H4 (cell line): ENCODE results near the gene UBN1. TPM values are rescaled to one million over a fixed set of nuclear protein-coding genes. Genes with fewer than 3 reads are reported as not detected.

ENCODE experiments used
- DNase-seq: peaks from one replicate; pipeline ENCODE4 v3.0.0-alpha.2; 2015; ENCODE audit warnings: low spot score
- total RNA-seq: library from RNA; depleted of rRNA; stranded (reverse); fragments of >200 nt; shearing (Covaris generic); gene quantifications from 2 replicates; pipeline ENCODE4 v1.2.3, GENCODE V29; 2014

The UBN1 gene
- total RNA-seq, 1 experiment from 2014 or later, result 12.7 TPM

- DNase-seq, result no peak
Measured at GRCh38 chr16:4859900-4860255, 12.6 kb downstream of the UBN1 start.

- no peak for DNase-seq
Measured at GRCh38 chr16:4860727-4861342, 13.6 kb downstream of the UBN1 start.

GRCh38 chr16:4862639-4863038 is 15.4 kb downstream of the UBN1 start:
- DNase-seq, result no peak

DNA sequence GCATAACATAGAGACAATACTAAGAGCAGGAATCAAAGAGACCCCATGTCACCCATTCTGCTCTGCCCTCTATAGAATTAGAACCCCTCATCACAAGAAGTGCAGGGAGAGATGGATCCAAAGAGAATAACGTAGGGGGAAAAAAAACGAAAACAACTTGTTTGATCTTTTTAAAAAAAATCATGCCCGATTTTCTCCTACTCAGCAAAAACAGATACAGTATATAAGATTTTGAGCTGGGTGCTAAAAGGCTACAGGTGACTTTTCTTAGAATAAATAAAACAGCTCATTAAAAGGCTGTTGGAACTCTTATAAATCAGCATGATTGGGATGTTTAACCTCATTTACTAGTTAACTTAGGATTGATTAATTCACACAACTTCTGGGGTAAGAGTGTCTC is 17.4 kb downstream of the UBN1 start:
- no peak for DNase-seq

- no peak for DNase-seq
Measured at GRCh38 chr16:4865231-4865860, 18.1 kb downstream of the UBN1 start.

- DNase-seq, result no peak
Measured at GRCh38 chr16:4866586-4866985, 19.3 kb downstream of the UBN1 start.

DNA sequence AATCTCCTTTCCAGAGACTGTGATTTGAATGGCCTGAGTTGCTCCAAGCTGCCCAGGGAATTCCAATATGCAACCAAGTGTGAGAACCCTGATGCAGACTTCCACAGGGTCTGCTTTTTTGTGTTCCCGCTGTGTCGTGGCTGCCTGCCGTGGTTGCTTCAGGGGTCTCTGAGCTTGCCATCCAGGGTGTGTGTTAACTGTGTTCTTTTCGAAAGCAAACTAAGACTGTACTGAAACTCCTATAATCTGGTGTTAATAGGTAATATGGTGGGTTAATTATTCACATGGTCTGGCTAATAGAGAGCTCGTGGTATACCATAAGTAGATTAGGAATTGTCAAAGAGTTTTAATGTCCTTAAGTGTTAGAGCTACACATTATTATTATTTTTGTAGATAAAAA is 20.7 kb downstream of the UBN1 start:
- no peak for DNase-seq

GRCh38 chr16:4868535-4868934 is 21.3 kb downstream of the UBN1 start:
- no peak for DNase-seq

DNA sequence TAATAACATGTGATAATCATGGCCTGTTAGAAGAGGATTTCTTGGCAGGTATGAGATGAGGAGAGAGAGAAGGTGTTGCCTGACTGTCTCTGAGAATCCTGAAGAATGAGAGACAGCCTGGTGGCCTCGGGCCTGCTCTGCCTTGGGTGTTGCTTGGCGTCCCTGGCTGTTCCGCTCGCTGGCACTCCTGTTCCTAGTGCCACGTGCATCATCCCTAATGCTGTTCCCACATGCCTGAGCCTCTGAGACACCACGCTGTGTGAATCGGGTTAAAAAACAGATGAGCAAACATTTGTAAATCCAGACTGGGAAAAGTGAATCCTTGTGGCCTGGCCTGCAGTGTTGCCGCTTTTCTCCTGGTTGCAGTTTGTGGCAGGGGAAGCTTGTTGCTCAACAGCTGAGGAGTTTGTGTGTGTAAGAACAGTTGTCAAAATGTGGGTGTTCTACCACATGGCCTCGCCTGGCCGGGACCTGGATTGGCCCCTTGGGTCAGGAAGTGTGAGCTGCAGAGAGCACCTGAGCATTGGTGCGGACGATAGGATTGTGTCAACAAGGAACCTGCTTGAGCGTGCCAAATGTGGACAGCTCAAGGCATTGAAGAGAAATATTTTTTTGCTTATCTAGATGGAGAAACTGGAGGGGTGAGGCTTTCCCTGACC is 22.0 kb downstream of the UBN1 start:
- no peak for DNase-seq

- DNase-seq, result no peak
Measured at GRCh38 chr16:4870138-4870671, 22.9 kb downstream of the UBN1 start.

DNA sequence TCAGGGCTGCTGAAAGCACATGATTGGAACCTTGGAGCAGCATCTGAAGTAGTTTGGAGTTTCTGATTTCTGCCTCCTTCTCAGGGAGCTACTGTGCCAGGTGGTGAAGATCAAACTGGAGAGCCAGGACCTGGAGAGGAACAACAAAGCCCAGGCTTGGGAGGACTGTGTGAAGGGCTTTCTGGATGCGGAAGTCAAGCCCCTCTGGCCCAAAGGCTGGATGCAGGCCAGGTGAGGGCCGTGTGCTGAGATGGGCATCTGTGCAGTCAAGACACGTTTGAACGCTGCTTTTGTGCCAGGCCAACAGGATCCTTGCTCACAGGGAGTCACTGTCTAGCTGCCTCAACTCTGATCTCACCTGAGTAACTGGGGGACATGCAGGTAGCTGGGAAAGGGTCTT is 23.8 kb downstream of the UBN1 start:
- DNase-seq, result no peak

GRCh38 chr16:4873091-4873490 is 25.8 kb downstream of the UBN1 start:
- DNase-seq, result no peak

- no peak for DNase-seq
Measured at GRCh38 chr16:4874666-4875065, 27.4 kb downstream of the UBN1 start.

GRCh38 chr16:4876646-4877379 is 29.5 kb downstream of the UBN1 start:
- no peak for DNase-seq

- no peak for DNase-seq
Measured at GRCh38 chr16:4877380-4877685, 30.1 kb downstream of the UBN1 start.

GRCh38 chr16:4879049-4879448 is 31.8 kb downstream of the UBN1 start:
- no peak for DNase-seq

DNA sequence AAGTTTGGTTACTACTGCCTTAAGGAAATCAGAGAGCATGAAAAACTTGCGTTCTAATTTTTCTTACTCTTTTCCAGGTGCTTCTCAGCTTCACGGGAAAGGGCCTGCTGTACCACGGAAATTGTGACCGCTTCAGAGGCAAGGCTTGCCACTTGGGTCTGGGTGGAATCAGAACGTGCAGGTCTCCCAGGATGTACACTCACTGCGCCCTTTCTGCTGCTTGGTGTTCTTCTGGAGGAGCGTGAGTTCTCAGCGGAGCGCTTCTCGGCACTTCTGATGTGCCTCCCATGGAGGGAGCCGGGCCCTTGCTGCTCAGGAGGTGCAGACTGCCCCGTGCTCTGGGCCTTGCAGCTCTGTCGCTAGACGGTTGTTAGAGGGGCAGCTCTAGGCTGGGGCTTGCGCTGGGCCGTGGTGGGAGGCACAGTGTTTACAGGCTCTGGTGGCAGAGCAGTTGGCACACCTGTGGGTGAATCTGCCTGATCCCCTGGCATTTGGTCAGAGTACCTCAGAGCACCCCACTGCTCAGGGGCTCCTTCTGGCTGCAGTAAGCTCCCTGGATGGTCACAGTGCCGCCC is 32.8 kb downstream of the UBN1 start:
- no peak for DNase-seq

- no peak for DNase-seq
Measured at GRCh38 chr16:4882000-4882632, 34.8 kb downstream of the UBN1 start.

- peak; percentile 58 for DNase-seq
Measured at GRCh38 chr16:4882633-4883285, 35.5 kb downstream of the UBN1 start.

DNA sequence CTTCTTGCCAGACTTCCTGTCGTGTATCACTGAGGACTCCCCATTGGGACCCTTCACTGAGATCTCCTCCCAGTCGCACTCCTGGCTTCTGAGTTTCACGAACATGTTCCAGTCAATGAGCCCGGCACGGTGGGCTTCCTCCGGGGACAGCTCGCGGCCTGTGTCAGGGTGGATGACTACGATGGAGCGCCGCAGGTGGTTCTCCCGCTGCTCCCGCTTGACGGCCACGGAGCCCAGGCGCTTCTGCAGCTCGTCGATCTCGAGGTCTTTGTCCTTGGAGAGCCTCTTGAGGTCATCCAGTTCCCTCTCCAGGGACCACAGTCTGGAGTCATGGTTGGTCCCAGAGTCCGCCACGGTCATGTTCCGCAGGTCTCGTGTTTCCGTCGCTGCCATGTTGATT is 36.2 kb downstream of the UBN1 start:
- DNase-seq, result no peak

DNA sequence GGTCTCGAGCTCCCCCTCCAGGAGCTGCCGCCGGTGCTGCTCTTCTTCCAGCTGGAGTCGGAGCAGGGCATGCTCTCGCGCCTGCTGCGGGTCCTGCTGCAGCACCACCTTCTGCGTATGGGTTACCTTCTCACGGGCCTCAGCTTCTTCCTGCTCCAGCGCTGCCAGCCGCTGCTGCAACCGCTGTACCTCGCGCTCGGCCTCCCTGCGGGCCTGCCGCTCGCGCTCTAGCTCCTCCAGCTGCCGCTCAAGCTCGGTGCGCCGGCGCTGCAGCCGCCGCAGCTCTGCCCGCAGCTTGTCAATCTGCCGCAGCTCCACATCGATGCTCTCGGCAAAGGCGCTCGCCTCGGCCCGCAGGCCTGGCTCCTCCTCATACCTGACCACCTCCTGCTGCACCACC is 36.9 kb downstream of the UBN1 start:
- DNase-seq, result no peak
